ENCODE results near the gene SLC35D2.
"Not testable (repeated sequence)": the region's sequence is repeated elsewhere in the genome, so short reads cannot be mapped to it uniquely, and the experiment has no call there.

Gene SLC35D2

DNA sequence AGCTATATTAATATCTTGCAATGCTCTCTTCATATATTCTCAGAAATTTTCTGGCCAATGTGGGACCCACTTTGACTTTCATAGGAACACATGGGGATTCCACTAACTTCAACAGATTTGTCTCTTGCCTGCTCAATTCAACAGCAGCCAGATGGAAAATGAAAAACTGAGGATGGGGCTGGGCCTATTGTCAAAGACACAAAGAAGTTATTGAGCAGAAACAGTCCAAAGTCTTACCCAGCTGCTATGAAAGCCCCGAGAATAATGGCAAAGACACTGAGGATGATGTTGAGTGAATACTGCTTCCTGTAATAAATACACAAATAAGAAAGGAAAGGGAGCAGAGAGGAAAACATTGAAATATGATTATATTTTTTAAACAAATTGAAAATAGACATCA is 32.6 kb downstream of the SLC35D2 start:
- DNase-seq, result no peak

DNA sequence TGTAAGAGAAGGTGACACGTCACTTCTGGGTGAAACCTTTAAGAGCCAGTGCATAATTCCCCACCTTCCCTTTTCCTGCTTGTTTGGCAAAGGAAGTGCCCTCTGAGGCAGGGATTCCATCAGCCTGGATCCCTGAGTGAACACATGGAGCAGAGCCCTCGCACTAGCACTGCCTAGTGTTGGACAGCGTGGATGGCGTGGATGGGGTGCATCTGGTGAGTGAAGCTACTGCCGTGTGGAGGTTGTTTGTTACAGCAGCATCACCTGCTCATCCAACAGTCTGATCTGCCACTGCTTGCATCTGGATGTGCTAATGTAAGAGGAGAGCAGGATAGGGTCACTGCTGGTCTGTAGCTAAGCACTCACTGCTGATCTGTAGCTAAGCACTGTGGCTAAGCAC is 35.2 kb downstream of the SLC35D2 start:
- DNase-seq, result no peak

DNA sequence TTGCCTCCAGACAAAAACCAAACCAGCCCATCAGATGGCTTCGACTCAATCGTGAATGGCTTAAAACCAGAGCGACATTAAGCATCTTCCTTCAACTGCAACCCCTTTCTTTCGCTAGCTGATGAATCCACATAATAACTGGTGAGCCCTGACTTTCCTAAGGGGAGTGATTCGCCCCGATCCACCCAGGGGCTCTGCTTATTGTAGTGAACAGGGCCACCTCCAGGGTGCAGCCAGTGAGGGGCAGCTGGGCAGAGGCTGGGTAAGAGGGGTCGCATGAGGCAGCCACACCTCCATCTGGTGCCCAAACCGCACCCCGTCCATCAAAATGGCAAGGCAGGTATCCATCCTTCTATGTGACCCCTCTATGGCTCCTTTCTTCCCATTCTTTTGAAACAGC is 38.0 kb downstream of the SLC35D2 start:
- no peak for DNase-seq

DNA sequence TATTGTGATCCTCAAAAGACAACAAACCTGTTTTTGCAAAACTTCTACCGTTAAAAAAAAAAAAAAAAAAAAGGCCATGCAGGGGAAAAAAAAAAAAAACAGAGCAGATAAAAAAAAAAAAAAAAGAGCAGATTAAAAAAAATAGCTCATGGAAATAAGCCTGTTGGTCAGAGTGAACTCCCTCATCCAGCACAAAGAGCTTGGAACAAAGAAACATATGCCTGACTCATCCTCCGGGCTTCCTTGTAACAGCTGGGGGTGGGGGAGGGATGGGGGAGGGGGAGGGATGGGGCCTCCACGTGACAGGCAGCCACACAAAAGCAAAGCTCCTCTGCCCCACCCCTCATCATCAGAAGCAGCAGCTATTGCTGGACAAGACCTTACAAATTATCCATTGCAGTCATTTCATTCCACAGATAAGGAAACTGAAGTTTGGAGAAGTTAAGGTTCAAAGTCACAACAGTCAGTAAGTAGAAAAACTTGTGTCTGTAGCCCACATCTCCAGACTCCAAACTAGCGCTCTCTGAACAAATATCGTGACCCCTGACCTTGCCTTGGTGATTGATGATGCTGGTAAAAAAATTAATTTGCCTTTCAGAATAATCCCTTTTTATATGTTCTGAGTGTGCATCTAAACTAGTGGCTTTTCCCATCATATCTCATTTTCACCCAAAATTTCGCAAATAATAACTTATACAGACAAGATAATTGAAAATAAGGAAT is 38.9 kb downstream of the SLC35D2 start:
- peak; percentile 50 for DNase-seq

DNA sequence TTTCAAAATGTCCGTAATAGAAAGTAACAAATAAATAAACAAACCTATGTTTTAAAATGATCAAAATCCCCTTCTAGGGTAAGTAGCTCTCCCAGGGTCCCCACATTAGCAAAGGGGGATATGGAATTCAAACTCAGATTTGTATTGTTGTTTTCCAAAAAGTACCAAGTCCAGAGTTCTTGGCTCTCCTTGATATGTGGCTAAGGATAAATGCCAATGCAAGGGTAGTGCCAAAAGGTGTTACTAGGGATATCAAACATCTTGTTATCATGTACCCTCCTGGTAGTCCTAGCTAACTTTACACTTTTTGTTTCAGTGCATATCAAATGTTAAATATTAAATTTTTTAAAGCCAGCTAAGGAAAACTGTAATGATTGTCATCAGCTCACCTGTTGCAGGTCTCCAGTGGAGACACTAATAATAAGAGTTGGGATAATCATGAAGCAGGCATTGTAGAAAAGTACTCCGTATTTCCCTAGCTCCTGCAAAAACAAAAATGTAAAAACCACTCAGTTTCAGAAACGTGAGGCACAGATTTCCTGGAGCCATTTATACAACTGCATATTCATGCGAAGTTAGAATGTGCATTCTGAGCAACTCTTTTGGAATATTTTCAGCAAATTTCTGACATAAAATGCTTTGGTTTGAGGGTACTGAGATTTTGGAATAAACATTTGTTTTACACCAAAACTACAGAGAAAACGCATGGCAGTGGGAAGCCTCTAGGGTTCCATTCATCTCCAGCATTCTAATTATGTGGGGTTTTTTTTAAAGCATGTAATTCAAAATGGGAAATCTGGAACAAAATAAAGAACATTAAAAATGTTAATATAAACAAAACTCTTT is 39.8 kb downstream of the SLC35D2 start:
- DNase-seq, result no peak

DNA sequence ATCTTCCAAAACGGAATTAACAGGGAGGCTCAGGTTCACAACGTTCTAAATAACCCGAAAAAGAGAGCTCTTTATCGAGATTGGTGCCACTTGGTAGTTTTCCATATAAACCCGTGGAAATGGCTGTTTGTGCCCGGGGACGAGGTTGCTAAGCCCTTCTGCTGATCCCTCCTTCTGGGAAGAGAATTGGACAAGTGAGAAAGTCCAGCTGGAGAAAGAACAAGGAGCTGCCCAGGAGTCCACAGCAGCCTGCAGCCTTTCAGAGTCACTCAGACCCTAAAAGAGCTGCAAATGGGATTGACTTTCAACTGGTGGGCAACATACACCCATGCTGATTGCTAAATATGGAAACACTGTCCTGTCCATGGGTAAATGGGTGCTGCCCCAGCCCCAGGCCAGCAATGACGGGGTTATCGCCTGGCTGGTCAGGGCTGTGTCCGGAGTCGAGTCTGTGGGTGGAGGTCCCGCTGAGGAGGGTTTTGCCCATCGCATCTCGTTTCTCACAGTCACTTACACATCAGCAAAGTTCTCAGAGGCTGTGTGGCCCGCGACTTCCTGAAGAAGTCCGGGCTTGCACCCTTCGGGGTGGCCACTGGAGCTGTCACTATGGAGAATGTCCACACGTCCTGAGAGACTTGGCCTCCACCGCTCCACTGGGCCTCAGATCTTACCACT is 40.8 kb downstream of the SLC35D2 start:
- no peak for DNase-seq

DNA sequence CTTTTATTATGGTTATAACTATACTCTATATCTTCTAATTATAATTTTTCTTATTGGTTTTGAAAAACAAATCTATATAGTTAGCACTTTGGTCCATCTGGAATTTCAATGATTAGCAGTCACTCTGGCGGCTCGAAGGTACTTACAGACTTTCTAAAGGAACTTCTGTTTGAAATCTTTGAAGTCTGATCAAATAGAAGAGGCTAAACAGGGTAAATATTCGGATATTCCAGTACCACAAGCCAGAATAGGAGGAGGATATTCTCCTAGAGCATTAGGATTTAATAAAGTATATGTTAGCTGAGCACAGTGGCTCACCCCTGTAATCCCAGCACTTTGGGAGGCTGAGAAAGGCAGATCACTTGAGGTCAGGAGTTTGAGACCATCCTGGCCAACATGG is 42.8 kb downstream of the SLC35D2 start:
- DNase-seq, result no peak

DNA sequence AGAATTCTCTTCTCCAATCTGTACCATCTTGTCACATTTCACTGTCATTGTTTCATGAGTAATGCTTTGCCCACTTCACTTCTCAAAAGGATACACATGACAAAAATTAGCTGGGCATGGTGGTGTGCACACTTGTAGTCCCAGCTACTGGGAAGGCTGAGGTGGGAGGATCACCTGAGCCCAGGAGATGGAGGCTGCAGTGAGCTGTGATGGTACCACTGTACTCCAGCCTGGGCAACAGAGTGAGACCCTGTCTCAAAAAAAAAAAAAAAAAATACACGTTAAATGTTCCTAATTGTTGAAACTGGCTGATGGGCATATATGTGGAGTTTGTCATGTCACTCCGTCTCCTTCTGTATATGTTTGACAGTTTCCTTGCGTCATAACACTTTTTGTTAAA is 45.2 kb downstream of the SLC35D2 start:
- no peak for DNase-seq

DNA sequence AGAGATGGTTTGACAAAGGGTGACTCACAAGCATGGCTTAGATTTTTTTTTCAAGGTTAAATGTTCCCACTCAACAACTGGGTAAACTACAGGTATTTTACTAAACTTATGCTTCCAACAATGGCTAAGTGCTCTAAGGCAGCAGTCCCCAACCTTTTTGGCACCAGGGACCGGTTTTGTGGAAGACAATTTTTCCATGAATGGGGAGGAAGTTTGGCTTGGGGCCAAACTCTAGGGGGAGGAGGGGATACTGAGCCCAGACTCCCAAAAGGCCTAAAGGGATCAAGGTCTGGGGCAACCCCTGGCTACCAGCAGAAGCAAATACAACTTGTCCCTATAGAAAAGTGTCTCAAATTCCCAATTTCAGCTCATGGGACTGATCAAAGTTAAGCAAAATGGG is 49.6 kb downstream of the SLC35D2 start:
- DNase-seq, result no peak

DNA sequence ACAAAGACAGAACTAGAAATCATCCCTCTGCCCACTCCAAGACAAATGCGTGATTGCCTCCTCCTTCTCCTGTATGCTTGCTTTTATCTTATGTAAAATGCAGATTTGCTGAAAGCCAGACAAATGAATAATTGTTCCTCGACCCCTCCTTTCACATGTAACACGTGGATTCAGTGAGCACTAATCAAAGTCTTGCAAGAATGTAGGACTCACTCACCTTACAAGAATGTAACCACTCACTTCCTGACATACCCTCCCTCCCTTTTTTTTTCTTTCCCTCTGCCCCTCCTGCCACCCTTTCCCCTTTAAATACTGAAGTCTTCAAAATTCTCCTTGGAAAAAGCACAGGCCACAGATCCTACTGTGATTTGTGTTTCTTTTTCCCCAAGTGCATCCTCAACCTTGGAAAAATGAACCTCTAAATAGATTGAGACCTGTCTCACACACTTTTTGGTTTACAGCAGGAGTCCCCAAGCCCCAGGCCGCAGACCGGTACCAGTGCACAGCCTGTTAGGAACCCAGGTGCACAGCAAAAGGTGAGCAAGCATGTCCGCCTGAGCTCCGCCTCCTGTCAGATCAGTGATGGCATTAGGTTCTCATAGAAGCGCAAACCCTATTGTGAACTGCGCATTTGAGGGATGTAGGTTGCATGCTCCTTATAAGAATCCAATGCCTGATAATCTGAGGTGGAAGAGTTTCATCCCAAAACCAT is 52.1 kb downstream of the SLC35D2 start:
- DNase-seq, result no peak

DNA sequence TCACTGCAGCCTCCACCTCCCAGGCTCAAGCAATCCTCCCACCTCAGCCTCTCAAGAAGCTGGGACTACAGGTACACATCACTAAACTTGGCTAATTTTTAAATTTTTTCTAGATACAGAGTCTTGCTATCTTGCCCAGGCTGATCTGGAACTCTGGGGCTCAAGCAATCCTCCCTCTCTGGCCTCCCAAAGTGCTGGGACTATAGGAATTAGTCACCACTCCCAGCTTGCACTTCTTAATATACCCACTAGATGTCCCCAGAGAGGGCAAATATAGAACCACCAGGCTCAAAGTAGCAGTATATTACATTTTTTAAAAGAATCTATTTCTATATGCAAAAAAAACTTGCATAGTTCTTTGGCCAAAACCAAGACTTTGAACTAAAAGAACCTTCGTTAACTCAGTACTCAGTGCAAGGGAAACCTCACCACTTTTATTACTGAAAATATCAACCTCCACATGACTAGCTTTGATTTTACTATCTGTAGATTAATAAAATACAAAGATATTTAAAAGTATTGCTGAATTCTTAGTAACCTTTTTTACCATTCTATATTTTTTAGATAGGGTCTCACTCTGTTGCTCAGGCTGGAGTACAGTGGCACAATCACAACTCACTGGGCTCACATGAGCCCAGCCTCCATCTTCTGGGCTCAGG is 55.7 kb downstream of the SLC35D2 start:
- DNase-seq, result no peak

DNA sequence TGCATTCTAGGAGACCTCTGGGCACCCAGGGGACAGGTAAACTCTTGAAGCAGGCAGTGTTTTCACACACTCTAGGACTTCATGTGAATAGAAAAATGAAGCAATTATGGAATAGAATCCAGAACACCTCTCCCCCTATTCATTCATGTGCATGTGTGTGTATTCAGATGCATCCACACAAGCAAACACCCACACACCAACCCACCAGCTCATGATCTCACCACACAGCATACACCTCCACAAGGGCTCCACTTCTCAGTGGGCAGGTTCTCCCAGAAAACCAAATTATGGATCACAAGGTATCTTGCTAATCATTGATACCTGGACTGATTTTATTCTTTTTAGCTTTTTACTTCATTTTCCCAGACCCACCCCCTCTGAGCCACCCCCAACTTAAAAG is 60.3 kb downstream of the SLC35D2 start:
- no peak for DNase-seq

DNA sequence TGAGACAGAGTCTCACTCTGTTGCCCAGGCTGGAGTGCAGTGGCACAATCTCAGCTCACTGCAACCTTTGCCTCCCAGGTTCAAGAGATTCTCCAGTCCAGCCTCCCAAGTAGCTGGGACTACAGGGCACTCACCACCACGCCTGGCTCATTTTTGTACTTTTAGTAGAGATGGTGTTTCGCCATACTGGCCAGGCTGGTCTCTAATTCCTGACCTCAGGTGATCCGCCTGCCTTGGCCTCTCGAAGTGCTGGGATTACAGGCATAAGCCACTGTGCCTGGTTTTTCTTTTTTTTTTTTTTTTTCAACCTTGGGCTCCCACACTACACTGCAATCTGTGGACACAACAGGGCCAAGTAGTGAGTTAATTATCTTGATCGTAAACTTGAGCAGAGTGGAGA is 60.8 kb downstream of the SLC35D2 start:
- DNase-seq, result not testable (repeated sequence)

DNA sequence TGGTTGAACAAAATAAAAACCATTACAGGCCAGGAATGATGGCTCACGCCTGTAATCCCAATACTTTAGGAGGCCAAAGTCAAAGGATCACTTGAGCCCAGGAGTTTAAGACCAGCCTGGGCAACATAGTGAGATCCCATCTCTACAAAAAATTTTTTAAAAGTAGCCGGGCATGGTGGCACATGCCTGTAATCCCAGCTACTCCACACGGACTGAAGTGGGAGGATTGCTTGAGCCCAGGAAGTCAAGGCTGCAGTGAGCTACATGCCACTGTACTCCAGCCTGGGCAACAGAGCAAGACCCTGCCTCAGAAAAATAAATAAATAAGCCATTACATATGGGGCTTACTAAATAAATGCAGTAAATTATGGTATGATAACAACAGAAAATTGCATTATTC is 61.3 kb downstream of the SLC35D2 start:
- DNase-seq, result not testable (repeated sequence)

DNA sequence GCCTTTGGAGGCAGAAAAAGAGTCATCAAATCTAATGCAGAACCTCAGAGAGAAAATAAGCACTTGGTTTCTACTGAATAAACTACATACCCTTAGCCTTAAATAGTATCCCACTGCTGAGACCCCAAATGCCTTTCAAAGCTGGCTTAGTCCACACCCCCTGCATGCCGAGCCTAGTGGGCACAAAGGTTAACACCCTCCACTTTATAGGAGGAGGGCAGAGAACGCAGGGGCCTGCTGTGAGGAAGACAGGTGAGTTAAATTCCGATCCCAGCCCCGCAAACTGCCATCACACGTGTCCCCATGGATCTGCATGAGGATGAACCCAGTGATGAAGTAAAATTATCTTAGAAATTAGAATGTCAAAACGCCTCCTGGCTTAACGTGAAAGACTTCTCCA is 62.0 kb downstream of the SLC35D2 start:
- DNase-seq, result no peak

DNA sequence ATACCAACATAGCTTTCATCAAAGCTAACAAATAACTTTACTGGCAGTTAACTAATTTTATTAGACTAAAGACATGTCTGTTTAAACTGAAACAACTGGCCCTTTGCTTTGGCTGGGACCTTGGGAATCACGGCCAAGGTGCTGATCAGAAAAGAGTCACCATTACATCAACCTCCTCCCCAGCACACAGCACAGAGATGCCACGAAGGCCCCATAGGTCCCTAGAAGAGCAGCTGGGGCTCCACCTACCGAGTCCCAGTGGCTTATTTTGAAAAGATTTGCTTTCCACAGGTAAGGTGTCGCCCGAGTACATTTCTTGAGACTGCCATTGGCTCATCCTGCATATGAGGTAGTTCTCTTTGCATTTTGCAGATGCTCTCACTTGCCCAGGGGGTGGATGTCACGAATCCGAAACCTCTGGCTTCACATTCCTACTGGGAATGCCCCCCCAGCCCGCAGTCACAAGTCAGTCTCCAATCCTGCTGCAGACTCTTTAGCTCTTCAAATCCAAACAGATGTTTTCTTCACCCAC is 62.7 kb downstream of the SLC35D2 start:
- no peak for DNase-seq

DNA sequence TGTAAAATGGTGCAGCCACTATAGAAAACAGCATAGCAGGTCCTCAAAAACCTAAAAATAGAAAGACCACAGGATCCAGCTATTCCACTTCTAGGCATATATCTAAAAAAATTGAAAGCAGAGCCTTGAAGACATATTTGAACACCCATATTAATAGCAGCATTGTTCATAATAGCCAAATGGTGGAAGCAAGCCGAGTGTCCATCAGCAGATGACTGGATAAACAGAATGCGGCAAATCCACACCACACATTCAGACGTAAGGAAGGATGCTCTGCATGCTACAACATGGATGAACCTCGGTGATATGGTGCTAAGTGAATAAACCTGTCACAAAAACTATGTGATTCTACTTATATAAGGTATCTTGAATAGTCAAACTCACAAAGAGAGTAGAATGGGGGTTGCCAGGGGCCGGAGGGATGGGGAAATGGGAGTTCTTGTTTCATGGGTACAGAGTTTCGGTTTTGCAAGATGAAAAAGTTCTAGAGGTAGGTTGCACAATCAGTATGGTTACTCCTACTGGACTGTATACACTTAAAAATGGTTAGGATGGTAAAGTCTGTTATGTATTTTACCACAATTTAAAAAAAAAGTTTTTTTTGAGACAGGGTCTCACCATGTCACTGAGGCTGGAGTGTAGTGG is 64.5 kb downstream of the SLC35D2 start:
- DNase-seq, result no peak

DNA sequence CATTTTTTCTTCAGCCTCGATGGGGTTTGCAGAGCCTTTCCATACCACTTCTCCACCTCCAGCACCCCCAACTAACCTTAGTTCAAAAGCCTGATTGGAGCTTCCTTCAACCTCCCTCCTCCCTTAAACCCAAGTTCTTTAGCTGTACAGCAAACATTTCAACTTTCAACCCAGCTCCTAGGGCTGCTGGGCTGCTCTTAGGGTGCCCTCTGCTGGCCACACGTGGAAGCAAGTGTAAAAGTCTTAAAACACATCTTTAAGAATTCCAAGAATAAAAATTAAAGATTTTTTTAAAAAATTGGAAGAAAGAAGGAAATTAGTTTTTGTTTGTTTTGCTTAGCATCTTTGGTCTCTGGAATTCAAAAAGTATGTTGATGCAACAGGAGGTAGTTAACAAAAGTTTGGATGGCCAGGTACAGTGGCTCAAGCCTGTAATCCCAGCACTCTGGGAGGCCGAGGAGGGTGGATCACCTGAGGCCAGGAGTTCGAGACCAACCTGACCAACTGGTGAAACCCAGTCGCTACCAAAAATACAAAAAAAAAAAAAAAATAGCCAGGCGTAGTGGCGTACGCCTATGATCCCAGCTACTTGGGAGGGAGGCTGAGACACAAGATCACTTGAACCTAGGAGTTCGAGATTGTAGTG is 66.1 kb downstream of the SLC35D2 start:
- peak; percentile 1 for DNase-seq

DNA sequence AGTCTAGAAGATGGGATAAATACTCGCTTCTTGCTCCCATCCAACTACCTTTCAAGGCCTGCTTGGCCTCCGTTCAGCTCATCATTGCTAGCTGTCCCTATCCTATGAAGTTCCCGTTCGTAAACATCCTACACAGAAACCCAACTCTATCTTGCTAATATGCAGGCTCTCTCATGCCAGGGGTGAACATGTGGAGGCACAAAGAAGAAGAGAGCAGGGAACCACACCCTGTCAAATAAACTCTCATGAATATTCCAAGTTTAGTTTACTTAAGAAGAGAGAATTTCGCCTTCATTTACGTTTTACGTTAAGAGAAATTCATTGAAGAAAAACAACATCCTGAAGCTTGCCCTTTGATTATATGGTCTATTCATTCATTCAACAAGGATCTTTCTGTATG is 73.7 kb downstream of the SLC35D2 start:
- no peak for DNase-seq

DNA sequence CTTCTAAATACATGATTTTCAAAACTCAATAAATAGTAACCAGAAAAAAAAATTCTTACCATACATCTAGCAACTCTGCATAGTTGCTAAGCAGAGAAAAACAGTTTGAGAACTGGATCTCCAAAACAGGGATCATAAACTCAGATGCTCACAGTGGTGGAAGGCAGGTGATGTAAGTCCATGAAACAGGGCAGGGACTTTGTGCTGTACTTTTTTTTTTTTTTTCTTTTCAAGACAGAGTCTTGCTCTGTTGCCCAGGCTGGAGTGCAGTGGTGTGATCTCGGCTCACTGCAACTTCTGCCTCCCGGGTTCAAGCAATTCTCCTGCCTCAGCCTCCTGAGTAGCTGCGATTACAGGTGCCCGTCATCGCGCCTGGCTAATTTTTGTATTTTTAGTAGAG is 76.6 kb downstream of the SLC35D2 start:
- DNase-seq, result not testable (repeated sequence)

DNA sequence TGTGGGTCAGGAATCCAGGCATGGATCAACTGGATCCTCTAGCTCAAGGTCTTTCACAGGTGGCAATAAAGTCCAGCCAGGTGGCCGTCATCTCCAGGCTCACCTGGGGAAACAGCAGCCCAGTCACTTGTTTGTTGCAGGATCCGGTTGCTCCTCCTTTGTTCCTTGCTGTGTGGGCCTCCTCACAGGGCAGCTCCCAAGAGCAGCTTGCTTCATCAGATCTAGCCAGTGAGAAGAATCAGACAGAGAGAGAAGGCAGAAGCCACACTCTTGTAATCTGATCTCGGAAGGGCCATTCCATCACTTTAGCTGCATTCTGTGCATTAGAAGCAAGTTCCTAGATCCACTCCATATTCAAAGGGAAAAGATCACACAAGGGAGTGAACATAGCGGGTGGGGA is 78.3 kb downstream of the SLC35D2 start:
- no peak for DNase-seq

Measured in DMS 273 treated with DMSO at 0.1 percent for 48 hours (cell line).